H1 (cell line): ENCODE data around the gene OSTF1. TPM values are rescaled to one million over a fixed set of nuclear protein-coding genes. Genes with fewer than 3 reads are reported as not detected.

Experiments
- CTCF ChIA-PET: fragments of 300-600 bp; sonication (Branson Sonifier 250); formaldehyde crosslinking; loops from one replicate; lab custom pipeline; 2021; ENCODE audit not compliant: partially characterized antibody; lab: Charles Lee
- POLR2A ChIA-PET: fragments of 300-600 bp; sonication (Branson Sonifier 250); formaldehyde crosslinking; loops from one replicate; lab custom pipeline; 2021; ENCODE audit warnings: inconsistent platforms; ENCODE audit not compliant: partially characterized antibody; lab: Charles Lee
- DNase-seq, 2 experiments: peaks; one replicate each; pipeline versions ENCODE4 v3.0.0 to v3.0.0-alpha.2; 2010 to 2022; ENCODE audit warnings: low spot score in 2 of 2, low read depth in 1 of 2, mixed read lengths in 1 of 2
- FAIRE-seq: peaks from 2 replicates; lab custom pipeline; 2011; peaks lifted over from hg19 to GRCh38; lab: Jason Lieb, UNC
- H2AFZ ChIP-seq: 2 replicates; pipeline ENCODE4 v1.8.1; 2012; ENCODE audit warnings: low read length, inconsistent platforms
- H2AK5ac ChIP-seq: 2 replicates; pipeline ENCODE4 v1.6.1; 2013; ENCODE audit warnings: low read depth, low read length
- H2BK120ac ChIP-seq: replicated peaks from 2 replicates; pipeline ENCODE3; 2013; ENCODE audit warnings: low read depth, low read length, inconsistent platforms
- H2BK12ac ChIP-seq: 2 replicates; pipeline ENCODE4 v1.6.1; 2013; ENCODE audit warnings: low read depth, low read length
- H2BK15ac ChIP-seq: 2 replicates; pipeline ENCODE4 v1.6.1; 2013; ENCODE audit warnings: low read length
- H2BK20ac ChIP-seq: 2 replicates; pipeline ENCODE4 v1.6.1; 2013; ENCODE audit warnings: low read length
- H2BK5ac ChIP-seq: 2 replicates; pipeline ENCODE4 v1.6.1; 2013; ENCODE audit warnings: low read depth, low read length
- H3K14ac ChIP-seq: 2 replicates; pipeline ENCODE4 v1.6.1; 2013; ENCODE audit warnings: inconsistent platforms; ENCODE audit not compliant: insufficient read length
- H3K18ac ChIP-seq: 2 replicates; pipeline ENCODE4 v1.6.1; 2013; ENCODE audit warnings: low read length; ENCODE audit errors: extremely low read depth
- H3K23ac ChIP-seq: 2 replicates; pipeline ENCODE4 v1.6.1; 2013; ENCODE audit warnings: inconsistent platforms; ENCODE audit not compliant: insufficient read length
- H3K23me2 ChIP-seq: 2 replicates; pipeline ENCODE4 v1.6.1; 2013; ENCODE audit warnings: low read depth, low read length
- H3K27ac ChIP-seq: 2 replicates; pipeline ENCODE4 v1.6.1; 2011; ENCODE audit warnings: low read depth, low read length, inconsistent platforms
- H3K27me3 ChIP-seq, 4 experiments: replicated peaks in 1 of 4; 1 replicate in 1 of 4; 2 replicates in 3 of 4; pipeline versions ENCODE4 v1.6.1 to v1.8.1; 2011 to 2013; ENCODE audit warnings: low read length in 3 of 4, mild to moderate bottlenecking in 3 of 4, inconsistent platforms in 2 of 4, mixed read lengths in 2 of 4, moderate library complexity in 1 of 4; ENCODE audit not compliant: control insufficient read depth in 3 of 4, insufficient read depth in 3 of 4; ENCODE audit errors: extremely low read depth in 1 of 4
- H3K36me3 ChIP-seq, 4 experiments: 2 replicates each; pipeline versions ENCODE4 v1.6.1 to v1.8.1; 2011 to 2013; ENCODE audit warnings: mild to moderate bottlenecking in 4 of 4, low read length in 3 of 4, moderate library complexity in 2 of 4, control low read depth in 1 of 4, inconsistent platforms in 1 of 4; ENCODE audit not compliant: insufficient read depth in 4 of 4, control insufficient read depth in 2 of 4
- H3K4ac ChIP-seq: replicated peaks from 2 replicates; pipeline ENCODE3; 2013; ENCODE audit warnings: low read length, low read depth, mixed read lengths, inconsistent platforms; ENCODE audit not compliant: insufficient read length
- H3K4me1 ChIP-seq, 4 experiments: replicated peaks in 1 of 4; 1 replicate in 1 of 4; 2 replicates in 3 of 4; pipeline versions ENCODE4 v1.6.1 to v1.8.1; 2011 to 2013; ENCODE audit warnings: low read length in 3 of 4, inconsistent platforms in 2 of 4, mixed read lengths in 1 of 4; ENCODE audit not compliant: insufficient read depth in 4 of 4, control insufficient read depth in 3 of 4
- H3K4me2 ChIP-seq, 2 experiments: 2 replicates each; pipeline versions ENCODE4 v1.6.1 to v1.8.1; 2011 to 2013; ENCODE audit warnings: low read depth in 2 of 2, low read length in 2 of 2, control low read depth in 1 of 2, inconsistent platforms in 1 of 2, mild to moderate bottlenecking in 1 of 2; ENCODE audit not compliant: insufficient read depth in 1 of 2
- H3K4me3 ChIP-seq, 4 experiments: fragments of 200-600, 300-600 bp in 1 of 4; sonication (generic), shearing (Covaris generic), sonication (Bioruptor Twin) in 1 of 4; 2 replicates each; pipeline versions ENCODE4 v1.5.1 to v1.8.1; 2011 to 2016; ENCODE audit warnings: low read length in 4 of 4, low read depth in 3 of 4, control low read depth in 2 of 4, inconsistent platforms in 2 of 4, mild to moderate bottlenecking in 2 of 4, mixed read lengths in 1 of 4, moderate library complexity in 1 of 4; ENCODE audit not compliant: insufficient read depth in 2 of 4; ENCODE audit errors: extremely low read depth in 1 of 4
- H3K56ac ChIP-seq: replicated peaks from 2 replicates; pipeline ENCODE3; 2013; ENCODE audit warnings: low read depth, mild to moderate bottlenecking, mixed read lengths, low read length, inconsistent platforms; ENCODE audit not compliant: insufficient read length
- H3K79me1 ChIP-seq: 2 replicates; pipeline ENCODE4 v1.6.1; 2013; ENCODE audit warnings: low read depth, low read length, control low read depth
- H3K79me2 ChIP-seq, 2 experiments: 2 replicates each; pipeline versions ENCODE4 v1.6.1 to v1.8.1; 2012 to 2013; ENCODE audit warnings: low read length in 2 of 2, mild to moderate bottlenecking in 2 of 2, inconsistent platforms in 1 of 2; ENCODE audit not compliant: insufficient read depth in 2 of 2, control insufficient read depth in 1 of 2
- H3K9ac ChIP-seq, 4 experiments: replicated peaks in 1 of 4; 1 replicate in 1 of 4; 2 replicates in 3 of 4; pipeline versions ENCODE4 v1.6.1 to v1.8.1; 2011 to 2013; ENCODE audit warnings: low read depth in 3 of 4, low read length in 3 of 4, control low read depth in 2 of 4, mild to moderate bottlenecking in 2 of 4, moderate library complexity in 2 of 4, inconsistent platforms in 1 of 4; ENCODE audit errors: extremely low read depth in 1 of 4
- H3K9me3 ChIP-seq, 2 experiments: 2 replicates each; pipeline versions ENCODE4 v1.6.1 to v1.8.1; 2012 to 2013; ENCODE audit warnings: mild to moderate bottlenecking in 2 of 2, moderate library complexity in 2 of 2, control low read depth in 1 of 2, inconsistent platforms in 1 of 2, low read depth in 1 of 2, low read length in 1 of 2, mixed read lengths in 1 of 2; ENCODE audit not compliant: insufficient read depth in 2 of 2
- H4K20me1 ChIP-seq, 2 experiments: replicated peaks in 1 of 2; 2 replicates each; pipeline versions ENCODE3 to v1.8.1; 2011 to 2013; ENCODE audit warnings: inconsistent platforms in 2 of 2, low read length in 2 of 2, mild to moderate bottlenecking in 1 of 2; ENCODE audit not compliant: insufficient read depth in 2 of 2, control insufficient read depth in 1 of 2
- H4K5ac ChIP-seq: 2 replicates; pipeline ENCODE4 v1.6.1; 2013; ENCODE audit warnings: low read length, low read depth, mixed read lengths, inconsistent platforms; ENCODE audit not compliant: insufficient read length
- H4K8ac ChIP-seq: 2 replicates; pipeline ENCODE4 v1.8.0; 2013; ENCODE audit warnings: mild to moderate bottlenecking, moderate library complexity, low read length, inconsistent platforms; ENCODE audit not compliant: insufficient read depth; ENCODE audit errors: extremely low read depth
- H4K91ac ChIP-seq: replicated peaks from 2 replicates; pipeline ENCODE3; 2013; ENCODE audit warnings: low read length, mixed read lengths, inconsistent platforms; ENCODE audit not compliant: insufficient read length
- BRCA1 ChIP-seq: IDR thresholded peaks from 2 replicates; pipeline ENCODE4 v1.6.1; 2012; ENCODE audit warnings: low read depth, low read length, improper control_type of control experiment
- CBX8 ChIP-seq: fragments of 300-800, 300-1000 bp; sonication (generic); IDR thresholded peaks from 2 replicates; pipeline ENCODE4 v1.7.1; 2016; ENCODE audit warnings: low read depth, low read length, borderline replicate concordance
- EGR1 ChIP-seq: IDR thresholded peaks from 2 replicates; pipeline ENCODE4 v1.6.1; 2011; ENCODE audit warnings: low read depth, low read length, borderline replicate concordance
- GABPA ChIP-seq: IDR thresholded peaks from 2 replicates; pipeline ENCODE4 v1.6.1; 2011; ENCODE audit warnings: mild to moderate bottlenecking, low read length, moderate library complexity, borderline replicate concordance; ENCODE audit not compliant: insufficient read depth
- SIRT6 ChIP-seq: IDR thresholded peaks from one replicate; pipeline ENCODE4 v1.7.1; 2012; ENCODE audit warnings: low read length, inconsistent platforms
- USF2 ChIP-seq: IDR thresholded peaks from 2 replicates; pipeline ENCODE4 v1.6.1; 2011; ENCODE audit warnings: low read length, improper control_type of control experiment
- WGBS, 2 experiments: shearing (Covaris generic) in 1 of 2; methylation state at CpG; one replicate each; pipeline versions ENCODE4 v1.1.6 to v1.1.7; 2013 to 2015; ENCODE audit warnings: low lambda C conversion rate in 2 of 2, mixed read lengths in 2 of 2, inconsistent platforms in 1 of 2, low coverage in 1 of 2, missing lambda C conversion rate in 1 of 2; ENCODE audit not compliant: insufficient replicate concordance in 2 of 2, insufficient coverage in 1 of 2, insufficient read length in 1 of 2; ENCODE audit errors: extremely low coverage in 1 of 2, missing lambda C conversion rate in 1 of 2; 5-methylcytosine and 5-hydroxymethylcytosine counted together
- polyA plus RNA-seq, 7 experiments: library from polyadenylated mRNA; depleted of rRNA in 3 of 7; stranded (reverse) in 5 of 7; unstranded in 2 of 7; fragments of >200 nt in 5 of 7; fragments of 200-250 nt in 2 of 7; gene quantifications; 1 replicate in 5 of 7; 2 replicates in 1 of 7; 4 replicates in 1 of 7; pipeline versions ENCODE4 v1.2.1 to v1.2.3, GENCODE V29; 2011 to 2013; ENCODE audit warnings: missing spikeins in 2 of 7, mixed read lengths in 2 of 7
- total RNA-seq: library from RNA; stranded (reverse); fragmentation: NEBNext Ultra II Directional; extraction: Animal tissue kit (Norgen Biotek cat#: 25700); gene quantifications from 2 replicates; pipeline ENCODE4 v1.2.1, GENCODE V29; 2021
- TF ChIP-seq, protein P1 (sequence below): IDR thresholded peaks from 2 replicates; pipeline ENCODE4 v1.6.1; 2012; ENCODE audit warnings: inconsistent platforms

The OSTF1 gene
- total and polyA plus RNA-seq, 2 of the 8 experiments (the other 6 are each of a cell fraction or from before 2014, with no cell fraction given) = 5.0 to 18.9 TPM

- no peak overlapping the region for H4K91ac ChIP-seq
- no peak overlapping the region for H3K4ac ChIP-seq
- no peak overlapping the region for H2AK5ac ChIP-seq
- H3K9me3 ChIP-seq = no peaks in the 10 kb centered on the region
- H3K23ac ChIP-seq = no peak overlapping the region
- H3K23me2 ChIP-seq = no peaks in the 10 kb centered on the region
- no peak overlapping the region for H2BK12ac ChIP-seq
- H4K8ac ChIP-seq = no peak overlapping the region
- no peak overlapping the region for H3K4me2 ChIP-seq
- H3K4me3 ChIP-seq = no peak overlapping the region
- H3K14ac ChIP-seq = no peak overlapping the region
- H3K27ac ChIP-seq = no peak overlapping the region
- 81% methylated on average over 4 of the region's 4 CpGs; no CpG with 5 or more reads in 1 of the 2 experiments for WGBS, 2 experiments
- H4K5ac ChIP-seq = no peak overlapping the region
- no peaks in the 10 kb centered on the region for H3K79me1 ChIP-seq
- no peaks in the 10 kb centered on the region; a peak in 1 of 7 replicates for H3K4me1 ChIP-seq
- no peak overlapping the region for H3K18ac ChIP-seq
- ChIA-PET CTCF (no interaction called here), POLR2A (no interaction called here)
- no peak overlapping the region for H2BK5ac ChIP-seq
- TF ChIP-seq CBX8 = no peak
- TF ChIP-seq GABPA = no peak
- TF ChIP-seq, protein P1, sequence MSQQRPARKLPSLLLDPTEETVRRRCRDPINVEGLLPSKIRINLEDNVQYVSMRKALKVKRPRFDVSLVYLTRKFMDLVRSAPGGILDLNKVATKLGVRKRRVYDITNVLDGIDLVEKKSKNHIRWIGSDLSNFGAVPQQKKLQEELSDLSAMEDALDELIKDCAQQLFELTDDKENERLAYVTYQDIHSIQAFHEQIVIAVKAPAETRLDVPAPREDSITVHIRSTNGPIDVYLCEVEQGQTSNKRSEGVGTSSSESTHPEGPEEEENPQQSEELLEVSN = no peak
- no peak for TF ChIP-seq USF2
- no peak for TF ChIP-seq EGR1
- no peak for TF ChIP-seq SIRT6
- no peak for TF ChIP-seq BRCA1
- no peak overlapping the region for H2BK15ac ChIP-seq
- no peaks in the 10 kb centered on the region for H4K20me1 ChIP-seq
- no peaks in the 10 kb centered on the region for H3K27me3 ChIP-seq
- no peaks in the 10 kb centered on the region for H3K79me2 ChIP-seq
- H3K36me3 ChIP-seq = no peaks in the 10 kb centered on the region
- no peak for DNase-seq
- no peak overlapping the region for H3K9ac ChIP-seq
- no peak overlapping the region for H3K56ac ChIP-seq
- no peak overlapping the region for H2BK20ac ChIP-seq
- H2AFZ ChIP-seq = no peak overlapping the region
- no peak overlapping the region for H2BK120ac ChIP-seq
- FAIRE-seq = no peak
These were observed 28.0 kb downstream of the OSTF1 start for GRCh38 chr9:75116306-75116705.
